Fibroblast of pulmonary artery (primary cell): ENCODE results near the gene CTBP2.
"Not testable (repeated sequence)": the region's sequence is repeated elsewhere in the genome, so short reads cannot be mapped to it uniquely, and the experiment has no call there.

Experiments used
- DNase-seq: peaks from one replicate; pipeline ENCODE4 v3.0.0-alpha.2; 2010; ENCODE audit warnings: low read depth
- H3K4me3 ChIP-seq: replicated peaks from 2 replicates; pipeline ENCODE4 v1.5.1; 2011; ENCODE audit warnings: low read depth, mild to moderate bottlenecking, control low read depth, low read length, moderate library complexity
- CTCF ChIP-seq: IDR thresholded peaks from 2 replicates; pipeline ENCODE4 v1.5.1; 2011; ENCODE audit warnings: mild to moderate bottlenecking, control low read depth, low read length, inconsistent platforms; ENCODE audit errors: missing control alignments

The CTBP2 gene

GRCh38 chr10:125163803-125164202, 3.4 kb upstream of the CTBP2 start:
- no peak for TF ChIP-seq CTCF
- no peak for DNase-seq
- no peak overlapping the region for H3K4me3 ChIP-seq

GRCh38 chr10:125163312-125163711, 2.9 kb upstream of the CTBP2 start:
- DNase-seq, H3K4me3 ChIP-seq: not testable (repeated sequence)

GRCh38 chr10:125162120-125162931, 2.0 kb upstream of the CTBP2 start:
- TF ChIP-seq CTCF = no peak
- no peak for DNase-seq

DNA sequence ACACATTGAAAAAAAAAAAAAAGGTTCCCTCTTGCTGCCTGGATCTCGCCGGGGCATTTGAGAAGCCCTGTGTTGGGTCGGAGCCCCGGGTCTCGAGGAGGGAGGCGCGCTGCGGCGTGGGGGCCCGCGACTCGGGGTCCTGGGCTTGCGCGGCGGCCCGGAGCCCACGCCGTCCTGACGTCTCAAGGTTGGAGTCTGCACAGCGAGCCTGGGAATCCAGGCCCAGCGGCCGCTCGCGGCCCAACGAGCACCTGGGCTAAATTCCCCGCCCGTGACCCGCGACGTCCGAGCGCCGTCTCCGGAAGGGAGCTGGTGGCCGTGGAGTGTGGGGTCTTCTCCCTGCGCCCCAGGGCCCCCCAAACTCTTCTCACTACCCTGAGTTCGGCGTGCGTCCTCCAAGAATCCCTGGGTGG, 1.4 kb upstream of the CTBP2 start:
- DNase-seq = no peak
- TF ChIP-seq CTCF = no peak
- peak overlapping the region; percentile 66 for H3K4me3 ChIP-seq

More at GRCh38 chr10:125162120-125162931, 2.0 kb upstream of the CTBP2 start:
- peak overlapping the region; percentile 66 for H3K4me3 ChIP-seq

DNA sequence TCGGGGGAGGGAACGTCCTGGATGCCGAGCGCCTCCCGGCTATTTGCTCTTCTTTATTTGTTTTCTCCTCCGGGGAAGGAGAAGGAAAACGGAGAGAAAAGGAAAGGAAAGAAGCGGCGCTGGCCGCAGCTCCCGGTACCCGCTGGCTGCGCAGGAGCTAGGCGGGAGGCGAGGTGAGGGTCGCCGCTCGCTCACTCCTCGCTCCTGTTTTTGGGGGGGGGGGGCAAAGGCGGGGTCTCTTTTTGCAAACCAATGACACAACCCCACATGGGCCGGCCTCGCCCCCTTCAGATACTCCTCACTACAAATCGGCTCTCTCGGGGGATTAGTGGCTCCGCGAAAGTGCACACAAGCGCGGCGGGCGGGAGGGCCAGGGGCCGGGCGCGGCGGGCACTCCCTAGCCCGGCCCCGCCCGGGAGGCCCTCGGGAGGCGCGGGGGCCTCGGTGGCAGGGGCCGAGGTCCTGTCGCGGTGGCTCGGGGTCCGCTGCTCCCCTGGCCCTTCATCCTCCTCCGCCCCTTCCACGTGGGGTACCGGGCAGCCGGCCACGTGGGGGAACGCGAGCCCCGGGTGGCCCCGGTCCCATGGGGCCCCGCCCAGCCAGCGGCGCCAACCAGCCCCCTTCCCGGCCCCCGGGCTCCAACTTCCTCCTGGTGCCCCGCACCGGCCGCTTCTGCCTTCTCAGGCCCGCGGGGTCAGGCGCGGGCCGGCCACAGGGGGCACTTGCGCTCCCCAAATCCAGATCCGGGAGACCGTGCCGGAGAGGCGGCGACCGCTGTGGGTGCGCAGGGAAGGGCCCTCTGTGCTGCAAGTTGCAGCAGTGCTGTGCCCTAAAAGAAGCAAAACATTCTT, 718 bp upstream of the CTBP2 start:
- H3K4me3 ChIP-seq = peak overlapping the region; percentile 66
- peak; percentile 88 for DNase-seq
- peak; percentile 38 for TF ChIP-seq CTCF

DNA sequence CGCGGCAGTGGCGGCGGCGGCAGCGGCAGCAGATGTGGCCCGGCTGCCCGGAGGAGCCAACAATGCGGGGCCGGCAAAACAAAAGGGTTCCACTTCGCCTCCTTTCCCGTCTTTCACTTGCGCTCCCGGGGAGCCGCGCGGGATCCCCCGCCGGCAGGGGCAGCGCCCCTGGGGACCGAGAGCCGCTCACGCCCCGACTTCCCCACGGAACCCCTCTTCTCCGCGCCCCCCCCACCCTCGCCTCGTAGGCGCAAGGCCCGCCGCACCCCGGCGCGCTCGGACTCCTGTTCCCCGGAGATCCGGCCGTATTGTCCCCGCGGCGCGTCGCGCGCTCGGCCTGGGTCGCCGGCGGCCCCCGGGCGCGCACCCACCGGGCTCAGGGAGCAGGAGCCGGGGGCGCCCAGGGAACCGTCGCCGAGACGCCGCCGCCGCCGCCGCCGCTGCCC, 854 bp downstream of the CTBP2 start:
- DNase-seq = no peak
- H3K4me3 ChIP-seq = peak overlapping the region; percentile 74
- TF ChIP-seq CTCF = no peak
